Bladder microvascular endothelial cell (primary cell): ENCODE results near the gene EWSR1. TPM values are rescaled to one million over a fixed set of nuclear protein-coding genes. Genes with fewer than 3 reads are reported as not detected.

ENCODE experiments used
- total RNA-seq: library from RNA; depleted of rRNA; stranded (reverse); fragments of >200 nt; gene quantifications from 2 replicates; pipeline ENCODE4 v1.2.3, GENCODE V29; 2014

The EWSR1 gene, protein sequence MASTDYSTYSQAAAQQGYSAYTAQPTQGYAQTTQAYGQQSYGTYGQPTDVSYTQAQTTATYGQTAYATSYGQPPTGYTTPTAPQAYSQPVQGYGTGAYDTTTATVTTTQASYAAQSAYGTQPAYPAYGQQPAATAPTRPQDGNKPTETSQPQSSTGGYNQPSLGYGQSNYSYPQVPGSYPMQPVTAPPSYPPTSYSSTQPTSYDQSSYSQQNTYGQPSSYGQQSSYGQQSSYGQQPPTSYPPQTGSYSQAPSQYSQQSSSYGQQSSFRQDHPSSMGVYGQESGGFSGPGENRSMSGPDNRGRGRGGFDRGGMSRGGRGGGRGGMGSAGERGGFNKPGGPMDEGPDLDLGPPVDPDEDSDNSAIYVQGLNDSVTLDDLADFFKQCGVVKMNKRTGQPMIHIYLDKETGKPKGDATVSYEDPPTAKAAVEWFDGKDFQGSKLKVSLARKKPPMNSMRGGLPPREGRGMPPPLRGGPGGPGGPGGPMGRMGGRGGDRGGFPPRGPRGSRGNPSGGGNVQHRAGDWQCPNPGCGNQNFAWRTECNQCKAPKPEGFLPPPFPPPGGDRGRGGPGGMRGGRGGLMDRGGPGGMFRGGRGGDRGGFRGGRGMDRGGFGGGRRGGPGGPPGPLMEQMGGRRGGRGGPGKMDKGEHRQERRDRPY
- 109 and 136 TPM in 2 replicates for total RNA-seq

GRCh38 chr22:29267858-29268510 lies at the start of gene EWSR1, which contains the start of gene RHBDD3:
Gene EWSR1 (plus strand): TSS chr22:29268268. CDS start chr22:29268337, 69 bp downstream.
Gene RHBDD3 (minus strand): TSS chr22:29267981. CDS start chr22:29265626, 2,355 bp downstream.

GRCh38 chr22:29306175-29306834 lies 38.2 kb downstream of the EWSR1 start, which contains the start of gene GAS2L1:
Gene GAS2L1 (plus strand): TSS chr22:29306650. CDS start chr22:29308106, 1,456 bp downstream.

GRCh38 chr22:29315286-29316140 lies 47.4 kb downstream of the EWSR1 start, which contains the start of gene RASL10A:
Gene RASL10A (minus strand): TSS chr22:29315697. CDS start chr22:29315246, 451 bp downstream.

Other genes starting within 250 kb of the EWSR1 start
- not detected in 2 replicates for gene C22orf31, start 206.4 kb upstream of the EWSR1 start, total RNA-seq
- gene KREMEN1, start 195.2 kb upstream of the EWSR1 start, total RNA-seq, result 0.16 and 0.38 TPM in 2 replicates
- gene EMID1, start 62.4 kb upstream of the EWSR1 start, total RNA-seq, result under 0.01 and 3.5 TPM in 2 replicates
- 12.1 and 20.0 TPM in 2 replicates for gene RHBDD3, start 287 bp upstream of the EWSR1 start, total RNA-seq
- gene GAS2L1, start 38.4 kb downstream of the EWSR1 start, total RNA-seq, result 14.9 and 26.6 TPM in 2 replicates
- 0.16 and 0.25 TPM in 2 replicates for gene RASL10A, start 47.4 kb downstream of the EWSR1 start, total RNA-seq
- gene AP1B1, start 120.3 kb downstream of the EWSR1 start, total RNA-seq, result 103 and 182 TPM in 2 replicates
- gene RFPL1, start 170.3 kb downstream of the EWSR1 start, total RNA-seq, result not detected in 2 replicates
- gene NEFH, start 211.9 kb downstream of the EWSR1 start, total RNA-seq, result 0.25 and 0.65 TPM in 2 replicates